TTC549 (cell line): Measurements from ENCODE around the gene MRM3.
"Not testable (repeated sequence)": the region's sequence is repeated elsewhere in the genome, so short reads cannot be mapped to it uniquely, and the experiment has no call there.

Source experiments
- FAIRE-seq: peaks from 2 replicates; lab custom pipeline; 2012; peaks lifted over from hg19 to GRCh38; lab: Jason Lieb, UNC

MRM3 gene

DNA sequence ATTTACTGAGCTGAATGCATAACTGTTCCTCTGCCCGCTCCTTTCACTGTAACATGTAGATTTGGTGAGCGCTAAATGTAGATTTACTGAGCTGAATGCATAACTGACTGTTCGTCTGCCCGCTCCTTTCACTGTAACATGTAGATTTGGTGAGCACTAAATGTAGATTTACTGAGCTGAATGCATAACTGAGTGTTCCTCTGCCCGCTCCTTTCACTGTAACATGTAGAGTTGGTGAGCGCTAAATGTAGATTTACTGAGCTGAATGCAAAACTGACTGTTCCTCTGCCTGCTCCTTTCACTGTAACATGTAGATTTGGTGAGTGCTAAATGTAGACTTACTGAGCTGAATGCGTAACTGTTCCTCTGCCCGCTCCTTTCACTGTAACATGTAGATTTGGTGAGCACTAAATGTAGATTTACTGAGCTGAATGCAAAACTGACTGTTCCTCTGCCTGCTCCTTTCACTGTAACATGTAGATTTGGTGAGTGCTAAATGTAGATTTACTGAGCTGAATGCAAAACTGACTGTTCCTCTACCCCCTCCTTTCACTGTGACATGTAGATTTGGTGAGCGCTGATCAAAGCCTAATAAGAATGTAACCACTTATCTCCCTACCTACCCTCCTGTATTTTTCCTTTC, 26.7 kb upstream of the MRM3 start:
- FAIRE-seq: not testable (repeated sequence)

DNA sequence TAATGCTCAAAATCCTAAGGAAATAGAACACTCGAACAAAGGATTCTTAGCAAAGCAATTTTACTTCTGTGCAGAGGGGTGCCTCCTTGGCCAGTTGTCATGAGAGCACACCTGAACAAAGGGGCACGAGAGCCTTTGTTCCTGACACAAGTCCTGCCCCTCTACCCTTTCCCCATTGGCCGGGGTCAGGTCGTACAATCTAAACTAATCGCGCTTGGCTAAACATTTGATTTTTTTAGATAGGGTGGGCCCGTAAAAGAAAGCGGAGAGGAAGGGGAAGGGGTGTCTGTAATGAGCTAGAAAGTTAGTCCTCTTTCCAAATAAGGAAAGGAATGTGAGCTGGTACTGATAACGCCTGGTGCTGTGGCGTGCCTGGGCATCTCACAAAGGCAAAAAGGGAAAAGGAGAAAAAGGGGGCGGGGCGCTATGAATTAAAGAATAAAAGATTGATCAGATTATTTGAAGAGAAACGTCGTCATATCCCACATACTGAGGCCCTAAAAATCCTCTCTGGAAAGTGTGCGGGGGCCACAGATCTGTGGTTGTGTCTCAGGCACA, 26.1 kb upstream of the MRM3 start:
- FAIRE-seq: not testable (repeated sequence)

DNA sequence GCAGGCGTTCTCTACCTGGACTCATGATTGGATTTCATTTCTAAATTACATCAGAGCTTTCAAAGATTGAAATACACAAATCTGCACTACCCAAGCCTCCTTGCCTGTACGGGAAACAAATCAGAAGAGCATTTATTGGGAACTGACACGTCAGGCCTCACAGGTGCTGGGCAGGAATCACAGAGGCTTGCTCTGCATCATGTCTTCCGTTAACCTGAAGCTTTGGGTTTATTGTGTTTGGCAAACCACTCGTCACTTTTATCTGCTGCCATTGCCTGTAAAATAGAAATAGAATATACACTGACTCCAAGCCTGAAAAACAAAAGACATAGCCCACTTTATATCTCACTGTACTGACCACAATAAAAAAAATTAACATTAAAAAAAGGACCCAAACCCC, 22.2 kb upstream of the MRM3 start:
- no peak for FAIRE-seq

DNA sequence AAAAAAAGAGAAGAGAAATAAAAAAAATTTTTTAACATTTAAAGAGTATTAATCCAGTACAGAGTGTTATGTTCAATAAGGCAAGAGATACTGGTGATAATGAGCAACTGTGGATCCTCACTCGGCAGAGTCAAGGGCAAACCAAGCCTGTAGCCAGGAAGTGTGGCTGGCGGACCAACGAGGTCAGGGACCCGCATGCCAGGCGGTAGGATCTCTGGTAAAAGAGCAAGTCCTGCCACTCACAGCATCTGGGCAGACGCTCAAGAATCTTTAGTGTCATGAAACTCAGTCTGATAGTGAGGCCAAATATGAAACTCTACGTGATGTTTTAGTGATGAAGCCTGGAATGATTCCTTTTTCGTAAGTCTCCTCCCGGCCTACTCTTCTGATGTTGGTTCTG, 21.8 kb upstream of the MRM3 start:
- FAIRE-seq: no peak

DNA sequence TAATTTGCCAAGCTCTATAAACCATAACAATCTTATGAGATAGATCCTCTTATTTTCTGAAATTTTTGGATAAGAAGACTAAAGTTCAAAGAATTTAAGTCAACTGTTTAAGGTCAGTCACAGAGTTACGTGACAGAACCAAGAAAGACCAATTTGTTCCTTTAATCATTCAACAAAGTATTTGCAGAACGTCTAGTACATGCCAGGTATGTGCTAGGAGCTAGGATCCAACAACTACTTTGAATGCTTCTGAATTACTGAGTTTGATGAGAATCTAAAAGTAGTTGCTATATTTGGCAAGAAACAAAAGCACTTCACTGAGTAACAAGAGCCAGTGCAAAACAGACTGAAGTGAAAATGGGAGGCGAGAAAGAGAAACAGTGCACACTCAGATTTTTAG, 15.1 kb upstream of the MRM3 start:
- no peak for FAIRE-seq

DNA sequence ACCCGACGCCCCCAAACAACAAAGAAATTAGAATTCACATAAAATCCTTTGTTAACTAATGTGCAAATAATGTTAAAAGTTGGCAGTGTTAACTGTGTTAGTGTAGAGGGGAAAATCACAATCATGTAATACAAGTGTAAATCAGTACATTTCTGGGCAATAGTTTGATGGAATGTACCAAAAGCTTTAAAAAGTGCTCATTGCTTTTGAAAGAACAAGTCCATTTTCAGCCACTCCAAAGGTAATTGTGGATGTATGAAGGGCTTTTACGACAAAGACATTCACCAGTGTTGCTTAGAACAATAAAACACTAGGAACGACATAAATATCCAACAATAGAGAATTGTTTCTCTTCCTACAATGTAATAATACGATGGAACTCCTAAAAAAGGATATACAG, 9.1 kb upstream of the MRM3 start:
- FAIRE-seq: no peak

DNA sequence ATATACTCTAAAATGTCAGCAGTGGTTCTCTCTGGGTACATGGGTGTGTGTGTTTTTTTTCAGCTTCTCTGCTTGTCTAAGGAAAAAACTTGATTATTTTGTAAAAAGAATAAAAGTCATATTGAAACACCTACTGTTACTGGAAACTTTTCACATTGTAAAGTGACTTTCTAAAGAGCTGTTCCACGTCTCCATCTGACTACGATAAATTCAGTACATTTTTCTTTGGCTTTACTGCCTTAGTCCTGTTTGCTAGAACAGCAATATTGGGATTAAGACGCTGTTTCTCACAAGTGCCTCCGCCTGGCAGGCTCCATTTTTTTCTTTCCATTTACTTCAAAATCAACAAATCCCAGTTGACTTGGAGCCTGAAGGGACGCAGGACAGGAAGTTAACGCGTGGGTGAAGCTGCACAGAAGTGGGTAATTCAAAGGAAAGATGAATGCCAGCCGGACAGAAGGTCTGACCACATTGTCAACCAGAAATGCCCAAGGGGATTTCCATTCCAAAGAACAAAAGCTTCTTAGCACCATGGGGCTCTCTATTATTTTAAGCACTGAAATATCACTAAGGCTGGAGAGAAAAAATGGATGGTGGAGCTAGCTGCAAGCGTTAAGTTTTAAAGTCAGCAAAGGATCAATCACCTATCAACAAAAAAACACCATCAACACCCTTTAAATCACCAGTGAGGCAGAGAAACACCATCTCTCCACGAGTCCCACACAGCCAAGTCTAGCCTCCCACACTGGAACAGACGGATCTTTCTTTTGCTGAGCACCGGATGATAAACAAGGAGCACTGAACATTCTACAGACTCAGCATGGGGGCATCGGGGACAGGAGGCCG, 8.5 kb upstream of the MRM3 start:
- no peak for FAIRE-seq

DNA sequence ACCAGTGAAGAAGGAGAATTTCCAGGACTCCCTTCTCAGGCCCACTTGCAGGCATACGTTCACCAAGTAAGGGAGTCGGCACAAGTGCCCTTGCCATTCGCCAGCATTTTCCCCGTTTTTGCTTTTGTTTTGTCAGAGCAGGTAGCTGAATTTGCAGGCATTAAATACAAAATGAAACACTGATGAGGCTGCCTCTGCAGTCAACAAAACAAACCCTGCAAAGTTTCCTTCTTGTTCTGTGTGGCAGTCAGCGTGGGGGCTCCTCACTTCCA, 7.9 kb upstream of the MRM3 start:
- FAIRE-seq: no peak

DNA sequence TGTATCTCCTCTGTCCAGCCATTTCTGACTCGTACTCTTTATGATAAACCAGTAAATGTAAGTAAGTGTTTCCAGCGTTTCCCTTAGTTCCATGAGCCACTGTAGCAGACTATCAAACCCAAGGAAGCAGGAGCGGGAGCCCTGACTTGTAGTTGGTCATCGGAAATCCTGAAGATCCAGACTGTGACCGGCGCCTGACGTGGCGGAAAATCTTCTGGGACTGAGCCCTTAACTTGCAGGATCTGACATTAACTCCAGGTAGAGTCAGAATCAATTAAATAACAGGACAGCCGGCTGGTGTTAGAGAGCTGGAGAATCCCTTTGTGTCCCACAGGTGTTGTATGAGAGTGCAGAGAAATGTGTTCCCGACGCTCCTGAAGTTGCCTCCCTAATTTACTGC, 4.1 kb upstream of the MRM3 start:
- FAIRE-seq: no peak

DNA sequence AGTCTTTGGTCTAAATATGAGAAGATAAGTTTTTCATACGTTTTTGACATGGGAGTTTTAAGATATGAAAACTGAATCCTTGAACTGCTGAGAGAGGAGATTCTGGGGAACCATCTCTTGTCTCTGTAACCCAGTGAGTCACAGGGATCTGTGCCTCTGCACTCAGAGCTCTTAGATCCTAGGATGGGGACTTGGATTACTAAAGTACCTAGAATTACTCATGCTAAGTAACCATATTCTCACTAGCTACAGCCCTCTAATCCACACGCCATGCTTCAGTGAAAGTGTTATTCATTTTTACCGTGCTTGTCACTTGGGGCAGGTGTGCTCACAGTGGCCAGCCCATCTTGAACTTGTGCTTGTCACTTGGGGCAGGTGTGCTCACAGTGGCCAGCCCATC, 2.0 kb downstream of the MRM3 start:
- no peak for FAIRE-seq

DNA sequence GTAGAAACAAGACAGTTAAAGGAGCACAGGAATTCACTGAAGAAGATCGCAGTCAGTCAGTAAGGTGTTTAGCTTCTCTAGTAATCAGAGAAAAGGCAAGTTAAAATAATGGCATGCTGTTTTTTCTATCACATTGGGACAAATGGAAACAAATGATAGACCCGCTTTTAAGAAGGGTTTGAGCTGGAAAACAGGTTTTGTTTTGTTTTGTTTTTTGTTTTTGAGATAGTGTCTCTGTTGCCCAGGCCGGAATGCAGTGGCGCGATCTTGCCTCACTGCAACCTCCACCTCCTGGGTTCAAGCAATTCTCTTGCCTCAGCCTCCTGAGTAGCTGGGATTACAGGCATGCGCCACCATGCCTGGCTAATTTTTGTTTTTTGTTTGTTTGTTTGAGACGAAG, 3.7 kb downstream of the MRM3 start:
- not testable (repeated sequence) for FAIRE-seq

DNA sequence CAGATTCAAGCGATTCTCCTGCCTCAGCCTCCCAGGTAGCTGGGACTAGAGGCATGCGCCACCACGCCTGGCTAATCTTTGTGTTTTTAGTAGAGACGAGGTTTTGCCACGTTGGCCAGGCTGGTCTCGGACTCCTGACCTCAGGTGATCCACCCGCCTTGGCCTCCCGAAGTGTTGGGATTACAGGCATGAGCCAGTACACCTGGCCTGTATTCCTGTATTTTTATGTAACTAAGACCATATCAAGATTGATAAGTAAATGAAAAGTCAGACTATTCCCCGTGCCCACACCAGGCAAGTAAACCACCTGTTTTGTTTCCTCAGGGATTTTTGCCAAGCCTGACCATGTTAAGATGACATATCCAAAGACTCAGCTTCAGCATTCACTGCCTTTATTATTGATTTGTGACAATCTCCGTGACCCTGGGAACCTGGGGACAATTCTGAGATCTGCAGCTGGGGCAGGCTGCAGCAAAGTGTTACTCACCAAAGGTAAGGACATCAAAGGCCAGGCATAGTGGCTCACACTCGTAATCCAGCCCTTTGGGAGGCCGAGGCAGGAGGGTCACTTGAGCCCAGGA, 5.6 kb downstream of the MRM3 start:
- FAIRE-seq: no peak

DNA sequence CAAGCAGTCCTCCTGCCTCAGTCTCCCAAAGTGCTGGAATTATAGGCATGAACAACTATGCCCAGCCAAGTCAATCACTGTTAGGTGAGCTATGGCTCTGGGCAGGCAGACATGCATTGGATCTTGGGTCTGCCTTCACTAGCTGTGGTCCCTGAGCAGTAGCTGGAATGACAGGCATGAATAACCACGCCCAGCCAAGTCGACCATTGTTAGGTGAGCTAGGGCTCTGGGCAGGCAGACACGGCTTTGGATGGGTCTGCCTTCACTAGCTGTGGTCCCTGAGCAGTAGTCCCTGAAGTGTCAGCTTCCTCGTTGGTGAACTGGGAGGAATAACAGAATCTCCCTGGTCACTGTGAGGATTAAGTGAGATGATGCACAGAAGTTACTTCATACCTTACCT, 6.4 kb downstream of the MRM3 start:
- FAIRE-seq: no peak

DNA sequence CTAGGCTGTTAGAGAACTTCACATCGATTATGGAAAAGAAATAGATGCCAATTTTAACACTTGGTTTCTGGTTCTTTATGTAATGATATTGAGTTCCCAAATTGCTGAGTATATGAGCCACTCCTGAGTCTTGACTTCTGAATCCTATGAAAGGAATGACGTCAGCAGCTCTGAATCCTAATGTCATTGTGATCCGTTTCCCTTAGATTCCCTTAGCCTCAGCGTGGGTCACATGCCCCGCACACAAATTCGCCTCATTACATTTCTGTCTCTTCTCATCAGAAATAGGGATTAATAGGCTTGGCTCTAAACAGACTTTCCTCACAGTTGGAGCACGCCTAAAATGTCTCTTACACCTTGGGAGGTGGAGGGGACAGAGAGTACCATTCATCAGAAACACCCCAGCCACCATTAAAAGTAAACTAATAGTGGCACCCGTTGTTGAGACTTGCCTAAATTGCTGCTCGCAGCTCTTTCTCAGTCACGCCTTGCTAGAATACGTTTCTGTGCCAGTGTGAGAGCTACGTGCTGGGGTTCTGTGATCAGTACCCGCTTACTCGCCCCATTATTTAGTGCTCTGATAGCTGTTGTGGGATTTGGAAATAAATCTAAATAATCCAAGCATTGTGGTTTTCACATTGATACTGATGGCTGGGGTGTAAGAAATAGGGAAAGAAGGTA, 7.1 kb downstream of the MRM3 start:
- FAIRE-seq: no peak

DNA sequence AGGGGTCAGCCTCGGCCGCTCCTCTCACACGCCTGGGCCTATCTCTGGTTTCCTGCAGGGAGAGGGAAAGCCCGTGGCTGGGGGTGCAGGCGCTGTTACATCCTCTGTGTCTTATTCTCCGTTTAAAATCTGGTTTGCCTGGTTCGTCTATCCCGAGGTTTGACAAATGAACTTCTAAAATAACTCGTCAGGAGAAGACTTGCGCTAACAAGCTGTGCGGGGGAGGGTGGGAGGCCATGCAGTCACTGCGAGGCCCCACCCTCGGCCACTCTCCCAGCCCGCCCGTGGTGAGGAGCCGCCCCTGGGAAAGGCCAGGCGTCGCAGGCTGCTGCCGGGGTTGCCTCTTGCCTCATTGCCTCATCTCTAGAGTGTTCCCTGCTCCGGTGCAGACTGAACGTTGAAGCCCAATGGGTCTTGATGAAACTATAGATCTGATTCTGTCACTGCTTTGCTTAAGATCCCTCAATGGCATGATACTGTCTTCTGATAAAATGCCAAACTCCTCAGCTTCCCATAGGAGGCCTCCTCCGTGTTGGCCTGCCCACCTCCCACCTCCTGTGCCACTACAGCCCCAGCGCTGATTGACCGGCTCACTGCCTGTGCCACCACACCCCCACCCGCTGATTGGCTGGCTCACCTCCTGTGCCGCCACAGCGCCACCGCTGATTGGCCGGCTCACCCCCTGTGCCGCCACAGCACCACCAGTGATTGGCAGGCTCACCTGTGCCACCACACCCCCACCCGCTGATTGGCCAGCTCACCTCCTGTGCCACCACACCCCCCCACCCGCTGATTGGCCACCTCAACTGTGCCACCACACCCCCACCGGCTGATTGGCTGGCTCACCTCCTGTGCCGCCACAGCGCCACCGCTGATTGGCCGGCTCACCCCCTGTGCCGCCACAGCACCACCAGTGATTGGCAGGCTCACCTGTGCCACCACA, 8.0 kb downstream of the MRM3 start:
- FAIRE-seq: not testable (repeated sequence)

DNA sequence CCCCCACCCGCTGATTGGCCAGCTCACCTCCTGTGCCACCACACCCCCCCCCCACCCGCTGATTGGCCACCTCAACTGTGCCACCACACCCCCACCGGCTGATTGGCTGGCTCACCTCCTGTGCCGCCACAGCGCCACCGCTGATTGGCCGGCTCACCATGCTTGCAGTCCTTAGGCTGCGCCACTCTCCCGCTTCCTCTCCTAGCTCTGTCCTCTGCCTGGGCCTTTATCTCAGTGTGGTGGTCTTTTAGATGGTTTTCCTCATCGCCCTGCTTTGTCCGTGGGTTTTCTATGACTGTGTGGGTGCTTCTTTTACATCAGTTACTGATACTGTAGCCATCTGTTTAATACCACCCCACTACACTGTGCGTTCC, 8.7 kb downstream of the MRM3 start:
- FAIRE-seq: not testable (repeated sequence)

DNA sequence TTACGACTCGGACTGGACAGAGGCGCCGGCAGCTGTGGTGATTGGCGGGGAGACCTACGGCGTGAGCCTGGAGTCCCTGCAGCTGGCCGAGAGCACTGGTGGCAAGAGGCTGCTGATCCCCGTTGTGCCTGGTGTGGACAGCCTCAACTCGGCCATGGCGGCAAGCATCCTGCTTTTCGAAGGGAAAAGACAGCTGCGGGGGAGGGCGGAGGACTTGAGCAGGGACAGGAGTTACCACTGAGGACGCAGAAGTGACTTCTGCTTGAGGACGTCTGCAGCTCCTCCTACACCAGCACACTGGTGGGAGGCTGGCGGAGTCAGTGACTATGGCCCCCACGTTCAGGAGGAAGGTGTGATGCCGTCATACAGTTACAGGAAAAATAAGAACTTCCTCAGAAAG, 9.7 kb downstream of the MRM3 start:
- no peak for FAIRE-seq

DNA sequence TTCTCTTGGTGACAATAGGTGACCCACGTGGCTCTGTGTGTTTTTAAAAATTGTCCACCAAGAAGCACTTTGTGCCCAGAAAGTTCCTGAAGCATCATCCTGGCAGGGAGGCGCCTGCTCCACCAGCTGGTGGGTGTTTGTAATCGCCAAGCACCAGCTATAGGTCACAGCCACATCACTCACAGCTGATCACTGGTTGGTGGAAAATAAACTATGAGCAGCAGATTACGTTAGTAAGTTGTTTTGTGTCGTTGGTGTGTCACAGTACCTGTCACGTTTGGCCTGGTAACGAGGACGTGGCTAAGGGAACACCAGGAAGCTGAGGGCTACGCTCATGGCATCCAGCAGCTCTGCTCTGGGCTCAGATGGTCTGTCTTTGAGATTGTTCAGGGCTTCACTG, 10.1 kb downstream of the MRM3 start:
- no peak for FAIRE-seq

DNA sequence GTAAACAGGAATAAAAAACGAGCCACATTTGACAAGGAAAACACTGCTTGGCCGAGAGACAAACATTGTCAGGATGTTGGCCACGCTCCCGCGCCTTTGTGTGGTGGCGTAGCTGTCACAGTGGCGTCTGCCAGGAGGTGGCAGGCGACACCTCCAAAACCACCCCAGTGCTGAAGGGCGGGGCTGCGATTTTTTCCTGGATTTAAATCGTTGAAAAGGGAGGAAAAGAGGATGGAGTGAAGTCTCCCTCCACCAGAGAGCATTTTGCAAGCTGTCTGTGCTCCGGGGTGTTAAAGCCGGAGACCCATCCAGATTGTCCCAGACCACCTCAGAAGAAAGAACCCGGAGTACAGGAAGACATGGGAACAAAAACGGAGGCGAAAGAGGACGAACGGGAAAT, 12.7 kb downstream of the MRM3 start:
- no peak for FAIRE-seq

DNA sequence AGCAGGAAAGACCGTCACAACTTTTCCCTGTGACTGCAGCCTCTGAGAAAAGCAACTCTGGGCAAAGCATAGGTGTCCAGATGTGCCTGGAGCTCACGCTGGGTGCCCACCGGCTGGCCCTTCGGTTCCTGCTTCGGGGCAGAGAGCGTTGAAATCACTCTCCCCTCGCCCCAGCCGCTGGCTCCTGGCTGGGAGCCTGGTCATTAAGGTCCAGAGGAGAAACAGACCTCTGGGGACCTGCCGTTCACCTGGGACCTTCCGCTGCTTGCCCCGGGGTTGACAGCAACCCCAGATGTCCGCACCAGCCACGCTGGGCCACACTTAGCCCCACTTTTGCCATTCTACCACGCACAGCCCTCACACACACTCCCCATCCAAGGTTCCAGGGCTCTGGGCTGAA, 13.1 kb downstream of the MRM3 start:
- no peak for FAIRE-seq

DNA sequence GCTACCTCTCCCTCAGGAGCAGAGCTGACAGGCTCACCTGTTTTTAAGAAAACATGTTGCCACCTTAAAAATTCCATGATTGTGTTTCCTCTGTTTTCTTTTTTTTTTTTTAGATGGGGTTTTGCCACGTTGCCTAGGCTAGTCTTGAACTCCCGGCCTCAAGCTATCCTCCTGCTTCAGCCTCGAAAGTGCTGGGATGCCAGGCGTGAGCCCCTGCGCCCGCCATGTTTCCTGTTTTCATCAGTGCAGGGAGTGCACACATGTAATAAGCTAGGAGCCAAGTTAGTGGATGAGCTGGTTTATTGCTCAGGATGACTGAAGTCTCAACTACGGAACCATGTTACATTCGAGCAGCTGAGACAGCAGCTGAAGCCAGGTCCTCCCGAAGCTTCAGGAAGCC, 13.6 kb downstream of the MRM3 start:
- no peak for FAIRE-seq

DNA sequence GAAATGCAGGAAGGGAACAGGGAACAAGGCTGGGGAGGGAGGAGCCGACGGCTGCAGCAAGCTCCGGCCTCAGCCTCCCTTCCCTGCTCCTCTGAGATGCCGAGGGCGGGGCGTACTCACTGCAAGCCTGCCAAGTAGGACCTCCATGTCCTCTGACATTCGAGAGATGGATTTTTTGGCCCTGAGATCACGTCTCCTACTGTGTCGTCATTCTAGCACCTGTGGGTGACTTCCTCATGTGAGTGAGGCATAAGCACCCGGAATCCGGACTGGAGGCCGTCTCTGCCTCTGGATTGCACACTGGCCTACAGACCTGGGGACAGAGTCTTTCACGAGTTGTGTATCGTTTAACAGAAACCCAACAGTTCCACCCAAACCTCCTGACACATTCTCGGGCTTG, 14.5 kb downstream of the MRM3 start:
- no peak for FAIRE-seq
